ENCODE measurements around the gene PDCD5. TPM values are rescaled to one million over a fixed set of nuclear protein-coding genes. Genes with fewer than 3 reads are reported as not detected.
A peak's percentile ranks its signal among the peaks of the same experiment; 100 is the strongest.
"Not testable (repeated sequence)": the region's sequence is repeated elsewhere in the genome, so short reads cannot be mapped to it uniquely, and the experiment has no call there.

Gene PDCD5
- total RNA-seq = 213 and 231 TPM in 2 replicates

- Mint-ChIP-seq H3K27ac (peak within 1 kb of the TSS; percentile 90), H3K27me3 (peaks cover 8% of the 10 kb centered on the region), H3K9me3 (no peaks in the 10 kb centered on the region), H3K4me1 (peaks cover 24% of the 10 kb centered on the region), H3K36me3 (ENCODE audit: low read depth) (peaks cover 34% of the 10 kb centered on the region), H3K4me3 (peak within 1 kb of the TSS; percentile 93)
- intact Hi-C loops (cut with micrococcal nuclease) = loop anchor here (1.0 to 5.0 kb wide), 4 partner anchors 174 to 596 kb away; partner anchors contain the start of genes CEP89, DPY19L3, FAAP24 and ZNF507
- DNase-seq = peak; percentile 98
Observed at GRCh38 chr19:32580901-32581704, at the start of gene PDCD5. TSS of gene PDCD5 (plus strand) at chr19:32581190. CDS start at chr19:32581262, 72 bp downstream.

GRCh38 chr19:32532233-32532632 is 48.8 kb upstream of the PDCD5 start:
- Mint-ChIP-seq H3K27ac (no peak overlapping the region), H3K4me3 (no peak overlapping the region), H3K9me3 (peaks cover 19% of the 10 kb centered on the region), H3K36me3 (ENCODE audit: low read depth) (no peaks in the 10 kb centered on the region), H3K27me3 (no peaks in the 10 kb centered on the region), H3K4me1 (no peaks in the 10 kb centered on the region)
- DNase-seq = no peak
- intact Hi-C loops (cut with micrococcal nuclease) = no loop called here

DNA sequence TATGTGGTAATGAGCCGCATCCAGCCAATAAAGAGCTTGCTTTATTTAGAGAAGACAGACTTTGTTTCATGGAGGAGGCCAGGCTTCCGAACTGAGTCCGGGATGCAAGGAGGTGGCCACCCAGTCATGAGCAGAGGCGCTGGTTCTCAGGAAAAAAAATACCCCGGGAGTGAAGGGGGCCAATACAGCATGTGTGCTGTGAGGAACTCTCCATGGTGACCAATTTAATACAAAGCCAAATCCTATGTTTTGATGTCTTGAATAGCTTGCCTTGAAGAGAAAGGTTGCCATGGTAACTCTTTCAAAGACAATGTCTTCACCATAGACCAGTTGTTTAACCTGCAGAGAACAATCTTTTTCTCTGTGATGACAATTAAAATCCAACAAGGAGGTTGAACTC is 43.4 kb upstream of the PDCD5 start:
- H3K4me1 Mint-ChIP-seq = no peaks in the 10 kb centered on the region
- no peak overlapping the region for H3K27ac Mint-ChIP-seq
- DNase-seq = no peak
- peaks cover 2% of the 10 kb centered on the region for H3K27me3 Mint-ChIP-seq
- H3K9me3 Mint-ChIP-seq = peaks cover 16% of the 10 kb centered on the region
- no peaks in the 10 kb centered on the region for H3K36me3 Mint-ChIP-seq (ENCODE audit: low read depth)
- intact Hi-C loops (cut with micrococcal nuclease) = no loop called here
- H3K4me3 Mint-ChIP-seq = no peak overlapping the region

GRCh38 chr19:32539240-32539916 is 41.6 kb upstream of the PDCD5 start:
- H3K4me1 Mint-ChIP-seq = no peaks in the 10 kb centered on the region
- H3K27me3 Mint-ChIP-seq = peaks cover 4% of the 10 kb centered on the region
- H3K9me3 Mint-ChIP-seq = peaks cover 10% of the 10 kb centered on the region
- no peaks in the 10 kb centered on the region for H3K36me3 Mint-ChIP-seq (ENCODE audit: low read depth)
- no peak overlapping the region for H3K27ac Mint-ChIP-seq
- intact Hi-C loops (cut with micrococcal nuclease) = no loop called here
- H3K4me3 Mint-ChIP-seq = no peak overlapping the region
- no peak for DNase-seq

- DNase-seq = no peak
- Mint-ChIP-seq H3K9me3 (peaks cover 6% of the 10 kb centered on the region), H3K36me3 (ENCODE audit: low read depth) (no peaks in the 10 kb centered on the region), H3K4me3 (no peak overlapping the region), H3K27ac (no peak overlapping the region), H3K4me1 (no peaks in the 10 kb centered on the region), H3K27me3 (peaks cover 4% of the 10 kb centered on the region)
- intact Hi-C loops (cut with micrococcal nuclease) = no loop called here
Observed at GRCh38 chr19:32540621-32541020, 40.4 kb upstream of the PDCD5 start.

DNA sequence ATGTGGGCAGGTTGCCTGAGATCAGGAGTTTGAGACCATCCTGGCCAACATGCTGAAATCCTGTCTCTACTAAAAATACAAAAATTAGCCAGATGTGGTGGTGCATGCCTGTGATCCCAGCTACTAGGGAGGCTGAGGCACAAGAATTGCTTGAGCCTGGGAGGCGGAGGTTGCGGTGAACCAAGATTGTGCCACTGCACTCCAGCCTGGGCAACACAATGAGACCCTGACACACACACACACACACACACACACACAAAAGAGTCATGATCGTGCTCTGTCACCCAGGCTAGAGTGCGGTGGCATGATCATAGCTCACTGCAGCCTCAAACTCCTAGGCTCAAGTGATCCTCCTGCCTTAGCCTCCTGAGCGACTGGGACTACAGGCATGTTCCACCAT is 39.6 kb upstream of the PDCD5 start:
- H3K27ac Mint-ChIP-seq = not testable (repeated sequence)

GRCh38 chr19:32542477-32543108 is 38.4 kb upstream of the PDCD5 start:
- intact Hi-C loops (cut with micrococcal nuclease) = no loop called here
- Mint-ChIP-seq H3K36me3 (ENCODE audit: low read depth) (no peaks in the 10 kb centered on the region), H3K27ac (no peak overlapping the region)

More for the DNA sequence above, 39.6 kb upstream of the PDCD5 start:
- H3K36me3 Mint-ChIP-seq (ENCODE audit: low read depth); DNase-seq; intact Hi-C loops (cut with micrococcal nuclease); H3K27me3 Mint-ChIP-seq; H3K9me3 Mint-ChIP-seq; H3K4me1 Mint-ChIP-seq; H3K4me3 Mint-ChIP-seq: not testable (repeated sequence)

GRCh38 chr19:32543115-32543900 is 37.7 kb upstream of the PDCD5 start:
- H3K9me3 Mint-ChIP-seq = peaks cover under 1% of the 10 kb centered on the region
- H3K4me3 Mint-ChIP-seq = no peak overlapping the region
- H3K27ac Mint-ChIP-seq = no peak overlapping the region
- peaks cover 4% of the 10 kb centered on the region for H3K27me3 Mint-ChIP-seq
- no peak for DNase-seq
- no peaks in the 10 kb centered on the region for H3K4me1 Mint-ChIP-seq
- no peaks in the 10 kb centered on the region for H3K36me3 Mint-ChIP-seq (ENCODE audit: low read depth)
- intact Hi-C loops (cut with micrococcal nuclease) = no loop called here

More at GRCh38 chr19:32542477-32543108, 38.4 kb upstream of the PDCD5 start:
- H3K4me3 Mint-ChIP-seq = no peak overlapping the region
- DNase-seq = no peak
- no peaks in the 10 kb centered on the region for H3K4me1 Mint-ChIP-seq
- peaks cover 6% of the 10 kb centered on the region for H3K9me3 Mint-ChIP-seq
- peaks cover 4% of the 10 kb centered on the region for H3K27me3 Mint-ChIP-seq

- intact Hi-C loops (cut with micrococcal nuclease) = no loop called here
- H3K4me1 Mint-ChIP-seq = no peaks in the 10 kb centered on the region
- no peaks in the 10 kb centered on the region for H3K36me3 Mint-ChIP-seq (ENCODE audit: low read depth)
- no peaks in the 10 kb centered on the region for H3K9me3 Mint-ChIP-seq
- no peak overlapping the region for H3K27ac Mint-ChIP-seq
- H3K27me3 Mint-ChIP-seq = peaks cover 4% of the 10 kb centered on the region
- H3K4me3 Mint-ChIP-seq = no peak overlapping the region
- no peak for DNase-seq
Observed at GRCh38 chr19:32544917-32545316, 36.1 kb upstream of the PDCD5 start.

DNA sequence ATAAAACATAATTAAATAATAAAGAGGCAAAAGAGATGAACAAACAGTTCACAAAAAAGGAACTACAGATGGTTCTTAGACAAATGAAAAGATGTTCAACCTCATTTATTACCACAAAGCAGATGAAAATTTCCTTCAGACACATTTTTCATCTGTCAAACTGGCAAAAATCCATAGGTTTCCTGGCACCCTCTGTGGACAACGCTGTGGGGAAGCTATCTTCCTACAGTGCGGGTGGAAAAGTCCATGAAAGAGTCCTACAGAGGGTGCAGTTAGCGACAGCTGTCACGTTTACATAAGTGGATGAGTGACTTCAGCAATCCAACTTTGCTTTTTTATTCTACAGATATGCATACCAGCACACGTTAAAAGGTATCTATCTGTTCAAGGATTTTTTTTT is 30.3 kb upstream of the PDCD5 start:
- intact Hi-C loops (cut with micrococcal nuclease) = no loop called here
- DNase-seq = no peak
- no peaks in the 10 kb centered on the region for H3K4me1 Mint-ChIP-seq
- no peaks in the 10 kb centered on the region for H3K36me3 Mint-ChIP-seq (ENCODE audit: low read depth)
- H3K9me3 Mint-ChIP-seq = no peaks in the 10 kb centered on the region
- H3K27me3 Mint-ChIP-seq = no peaks in the 10 kb centered on the region
- no peak overlapping the region for H3K4me3 Mint-ChIP-seq
- no peak overlapping the region for H3K27ac Mint-ChIP-seq

- intact Hi-C loops (cut with micrococcal nuclease) = no loop called here
- no peak for DNase-seq
- Mint-ChIP-seq H3K36me3 (ENCODE audit: low read depth) (no peaks in the 10 kb centered on the region), H3K9me3 (no peaks in the 10 kb centered on the region), H3K4me3 (no peak overlapping the region), H3K4me1 (peaks cover 2% of the 10 kb centered on the region), H3K27ac (no peak overlapping the region), H3K27me3 (peaks cover 3% of the 10 kb centered on the region)
Observed at GRCh38 chr19:32555786-32556185, 25.2 kb upstream of the PDCD5 start.

DNA sequence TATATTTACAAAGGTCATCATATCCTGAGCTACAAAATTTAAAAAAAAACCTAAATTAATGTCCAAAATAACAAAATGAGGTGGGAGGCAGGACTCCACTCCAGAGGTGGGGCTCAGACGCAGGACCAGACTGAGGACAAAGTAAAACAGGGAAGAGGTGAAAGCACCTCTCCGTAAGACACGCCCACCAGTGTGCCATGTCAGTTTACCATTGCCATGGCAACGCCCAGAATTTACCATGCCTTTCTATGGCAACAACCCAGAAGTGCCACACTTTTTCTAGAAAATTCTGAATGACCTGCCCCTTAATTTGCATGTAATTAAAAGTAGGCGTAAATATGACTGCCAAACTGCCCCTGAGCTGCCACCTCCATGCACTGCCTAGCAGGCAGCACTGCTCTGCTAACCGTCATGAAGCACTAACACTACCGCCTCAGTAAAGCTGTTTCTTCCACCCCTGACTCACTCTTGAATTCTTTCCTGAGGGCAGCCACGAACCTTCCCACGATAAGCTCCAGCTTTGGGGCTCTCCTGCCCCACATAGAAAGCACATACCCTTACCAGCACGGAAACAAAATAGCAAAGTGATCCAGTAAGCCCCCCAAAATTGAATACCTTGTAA is 22.3 kb upstream of the PDCD5 start:
- no peak for DNase-seq
- Mint-ChIP-seq H3K27me3 (peaks cover 3% of the 10 kb centered on the region), H3K27ac (no peak overlapping the region), H3K4me3 (no peak overlapping the region), H3K9me3 (no peaks in the 10 kb centered on the region), H3K4me1 (peaks cover 2% of the 10 kb centered on the region), H3K36me3 (ENCODE audit: low read depth) (no peaks in the 10 kb centered on the region)
- intact Hi-C loops (cut with micrococcal nuclease) = no loop called here

- no peaks in the 10 kb centered on the region for H3K9me3 Mint-ChIP-seq
- H3K36me3 Mint-ChIP-seq (ENCODE audit: low read depth) = no peaks in the 10 kb centered on the region
- intact Hi-C loops (cut with micrococcal nuclease) = no loop called here
Observed at GRCh38 chr19:32563761-32564160, 17.2 kb upstream of the PDCD5 start.

More at GRCh38 chr19:32563761-32564160, 17.2 kb upstream of the PDCD5 start:
- H3K27me3 Mint-ChIP-seq = peaks cover 5% of the 10 kb centered on the region
- peaks cover 2% of the 10 kb centered on the region for H3K4me1 Mint-ChIP-seq
- DNase-seq = no peak
- H3K4me3 Mint-ChIP-seq = no peak overlapping the region
- no peak overlapping the region for H3K27ac Mint-ChIP-seq
